Fibroblast of lung (primary cell): ENCODE data around the gene HMX1.

Source experiments
- CTCF ChIP-seq, 2 donors: IDR thresholded peaks in 1 of 2; conservative IDR thresholded peaks in 1 of 2; 1 replicate in 1 of 2; 2 replicates in 1 of 2; pipeline ENCODE4 v1.5.1; 2011 to 2012; ENCODE audit warnings: low read length in 2 of 2, control low read depth in 1 of 2, inconsistent platforms in 1 of 2, low read depth in 1 of 2, mild to moderate bottlenecking in 1 of 2
- EZH2 ChIP-seq: IDR thresholded peaks from 2 replicates; pipeline ENCODE4 v1.5.1; 2012; ENCODE audit warnings: low read length, control low read depth, mild to moderate bottlenecking; ENCODE audit errors: missing control alignments

- TF ChIP-seq CTCF (conservative IDR thresholded peaks at IDR 0.05 in 1 of 2, IDR thresholded peaks at IDR 0.05 in 1 of 2; ENCODE audit: low read depth in 1 of 2, low read length in 2 of 2) (no peak), EZH2 (no peak)
Observed at GRCh38 chr4:8846046-8846720, 25.5 kb downstream of the HMX1 start.
